Left lobe of liver (tissue), 2 donors: ENCODE results near the gene ZNF740. TPM values are rescaled to one million over a fixed set of nuclear protein-coding genes. Genes with fewer than 3 reads are reported as not detected.
"Not testable (repeated sequence)": the region's sequence is repeated elsewhere in the genome, so short reads cannot be mapped to it uniquely, and the experiment has no call there.

Experiments used
- ATAC-seq: fragments of 200-7000 bp; cut with Tn5 transposase; one replicate; pipeline ENCODE4 v1.9.1; 2020; ENCODE audit warnings: mild to moderate bottlenecking, moderate library complexity
- DNase-seq: peaks from one replicate; pipeline ENCODE4 v3.0.0-alpha.2; 2020; ENCODE audit warnings: low spot score
- total RNA-seq: library from RNA; stranded (reverse); gene quantifications from one replicate; pipeline ENCODE4 v1.2.1, GENCODE V29; 2021
- donor health status: DM: no; HTN: no; CAD: no; lungs with moderate emphysema.
- donor health status: DM: no; HTN: yes; CAD: no.

Gene ZNF740
- total RNA-seq, 1 donor from 2014 or later: 25.9 TPM

- peak; percentile 38 for DNase-seq
- ATAC-seq: no peak
Measured at GRCh38 chr12:53172352-53172751, 8.2 kb upstream of the ZNF740 start.

- DNase-seq: peak; percentile 36
- no peak for ATAC-seq
Measured at GRCh38 chr12:53173085-53173715, 7.3 kb upstream of the ZNF740 start.

- peak; percentile 78 for ATAC-seq
- peak; percentile 95 for DNase-seq
Measured at GRCh38 chr12:53174881-53175491, 5.5 kb upstream of the ZNF740 start.

GRCh38 chr12:53176750-53177149 lies 3.8 kb upstream of the ZNF740 start:
- ATAC-seq: no peak
- peak; percentile 18 for DNase-seq

- not testable (repeated sequence) for ATAC-seq
Measured at GRCh38 chr12:53177447-53177846, 3.1 kb upstream of the ZNF740 start.

GRCh38 chr12:53178803-53179202 lies 1.7 kb upstream of the ZNF740 start:
- peak; percentile 36 for DNase-seq
- ATAC-seq: not testable (repeated sequence)

More at GRCh38 chr12:53177447-53177846, 3.1 kb upstream of the ZNF740 start:
- DNase-seq: peak; percentile 74

GRCh38 chr12:53179687-53180219 lies 769 bp upstream of the ZNF740 start:
- ATAC-seq (peak; percentile 20), DNase-seq (no peak)

- DNase-seq (peak; percentile 78), ATAC-seq (peak; percentile 73)
Measured at GRCh38 chr12:53180931-53181645, 566 bp downstream of the ZNF740 start.

GRCh38 chr12:53181935-53182334 lies 1.4 kb downstream of the ZNF740 start:
- ATAC-seq (no peak), DNase-seq (peak; percentile 15)

- peak; percentile 11 for DNase-seq
Measured at GRCh38 chr12:53182903-53183302, 2.4 kb downstream of the ZNF740 start.

GRCh38 chr12:53184828-53185227 lies 4.3 kb downstream of the ZNF740 start:
- ATAC-seq: no peak
- peak; percentile 27 for DNase-seq

More at GRCh38 chr12:53182903-53183302, 2.4 kb downstream of the ZNF740 start:
- no peak for ATAC-seq

GRCh38 chr12:53185582-53186153 lies 5.1 kb downstream of the ZNF740 start:
- ATAC-seq: no peak

GRCh38 chr12:53186745-53187144 lies 6.2 kb downstream of the ZNF740 start:
- DNase-seq: peak; percentile 30

More at GRCh38 chr12:53185582-53186153, 5.1 kb downstream of the ZNF740 start:
- DNase-seq: peak; percentile 26

GRCh38 chr12:53187145-53187899 lies 6.8 kb downstream of the ZNF740 start:
- DNase-seq (peak; percentile 55), ATAC-seq (peak; percentile 56)

More at GRCh38 chr12:53186745-53187144, 6.2 kb downstream of the ZNF740 start:
- no peak for ATAC-seq

GRCh38 chr12:53190108-53190729 lies 9.7 kb downstream of the ZNF740 start:
- DNase-seq (peak; percentile 58), ATAC-seq (peak; percentile 80)

GRCh38 chr12:53191096-53191884 lies 10.8 kb downstream of the ZNF740 start:
- DNase-seq (no peak), ATAC-seq (no peak)

GRCh38 chr12:53191885-53192530 lies 11.5 kb downstream of the ZNF740 start:
- no peak for DNase-seq

GRCh38 chr12:53192531-53193021 lies 12.1 kb downstream of the ZNF740 start:
- ATAC-seq (no peak), DNase-seq (no peak)

More at GRCh38 chr12:53191885-53192530, 11.5 kb downstream of the ZNF740 start:
- ATAC-seq: no peak
